BJ (cell line): Measurements from ENCODE around the gene TSTD2. TPM values are rescaled to one million over a fixed set of nuclear protein-coding genes. Genes with fewer than 3 reads are reported as not detected.

ENCODE experiments used
- CTCF ChIA-PET: fragments of 350-600 bp; formaldehyde crosslinking; extraction: SDS; loops from one replicate; lab custom pipeline; 2021; ENCODE audit warnings: antibody characterized with exemption, inconsistent platforms; lab: Yijun Ruan, JAX
- POLR2A ChIA-PET: fragments of 300-600 bp; sonication (Branson Sonifier 250); formaldehyde crosslinking; extraction: SDS; loops from one replicate; lab custom pipeline; 2021; ENCODE audit warnings: antibody characterized with exemption; lab: Charles Lee
- DNase-seq: peaks from one replicate; pipeline ENCODE4 v3.0.0-alpha.2; 2011; ENCODE audit warnings: low read depth
- H3K27me3 ChIP-seq: 2 replicates; pipeline ENCODE4 v1.6.0; 2011; ENCODE audit warnings: low read length; ENCODE audit not compliant: control insufficient read depth, insufficient read depth
- H3K36me3 ChIP-seq: 2 replicates; pipeline ENCODE4 v1.5.1; 2011; ENCODE audit warnings: low read length; ENCODE audit not compliant: control insufficient read depth, insufficient read depth
- H3K4me3 ChIP-seq: 2 replicates; pipeline ENCODE4 v1.5.1; 2011; ENCODE audit warnings: low read depth, mild to moderate bottlenecking, control low read depth, low read length
- polyA plus RNA-seq: library from polyadenylated mRNA; depleted of rRNA; stranded (reverse); fragments of >200 nt; gene quantifications from 2 replicates; pipeline ENCODE4 v1.2.3, GENCODE V29; 2011
- TF ChIP-seq, protein P1 (sequence below): IDR thresholded peaks from 2 replicates; pipeline ENCODE4 v1.5.1; 2011; ENCODE audit warnings: low read depth, mild to moderate bottlenecking, control low read depth, inconsistent platforms, low read length, moderate library complexity; ENCODE audit not compliant: insufficient read depth

TSTD2 gene
- polyA plus RNA-seq, 1 experiment = 15.4 TPM

DNA sequence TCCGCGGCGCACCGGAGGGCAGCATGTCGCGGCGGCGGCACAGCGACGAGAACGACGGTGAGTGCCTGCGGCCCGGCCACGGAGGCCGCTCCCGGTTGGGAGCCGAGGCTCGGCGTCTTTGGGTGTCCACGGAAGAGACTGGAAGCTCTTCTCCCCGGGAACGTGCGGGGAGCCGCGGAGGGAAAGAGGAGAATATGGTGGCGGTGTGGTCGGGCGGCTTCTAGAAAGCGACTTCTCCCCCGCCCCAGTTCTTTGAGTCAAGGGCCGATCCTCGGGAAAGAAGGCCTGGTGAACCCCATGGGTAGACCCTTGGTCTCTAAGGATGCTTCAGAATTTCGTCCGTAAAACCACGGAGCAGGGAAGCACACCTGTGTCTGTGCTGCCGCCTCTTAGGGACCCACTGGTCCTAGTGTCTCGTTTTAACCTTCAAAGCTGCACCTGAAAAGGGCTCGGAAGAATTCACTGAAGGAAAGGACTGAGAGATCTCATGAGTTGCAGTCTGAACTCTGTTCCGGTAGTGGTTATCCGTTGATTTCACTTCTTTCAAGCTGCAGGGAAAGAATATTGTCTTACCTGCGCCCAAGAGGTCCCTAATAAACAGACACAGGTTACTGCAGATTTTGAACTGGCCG lies 807 bp upstream of the TSTD2 start:
- Histone ChIP-seq H3K36me3 (no peaks in the 10 kb centered on the region), H3K4me3 (peak overlapping the region; percentile 88), H3K27me3 (no peaks in the 10 kb centered on the region)
- CTCF ChIA-PET = interaction anchor here (0.5 to 8.0 kb wide), 4 partner anchors 18 to 267 kb away, joined by 3 to 37 read pairs (median 4); no protein-coding TSS in a partner anchor
- TF ChIP-seq, protein P1, sequence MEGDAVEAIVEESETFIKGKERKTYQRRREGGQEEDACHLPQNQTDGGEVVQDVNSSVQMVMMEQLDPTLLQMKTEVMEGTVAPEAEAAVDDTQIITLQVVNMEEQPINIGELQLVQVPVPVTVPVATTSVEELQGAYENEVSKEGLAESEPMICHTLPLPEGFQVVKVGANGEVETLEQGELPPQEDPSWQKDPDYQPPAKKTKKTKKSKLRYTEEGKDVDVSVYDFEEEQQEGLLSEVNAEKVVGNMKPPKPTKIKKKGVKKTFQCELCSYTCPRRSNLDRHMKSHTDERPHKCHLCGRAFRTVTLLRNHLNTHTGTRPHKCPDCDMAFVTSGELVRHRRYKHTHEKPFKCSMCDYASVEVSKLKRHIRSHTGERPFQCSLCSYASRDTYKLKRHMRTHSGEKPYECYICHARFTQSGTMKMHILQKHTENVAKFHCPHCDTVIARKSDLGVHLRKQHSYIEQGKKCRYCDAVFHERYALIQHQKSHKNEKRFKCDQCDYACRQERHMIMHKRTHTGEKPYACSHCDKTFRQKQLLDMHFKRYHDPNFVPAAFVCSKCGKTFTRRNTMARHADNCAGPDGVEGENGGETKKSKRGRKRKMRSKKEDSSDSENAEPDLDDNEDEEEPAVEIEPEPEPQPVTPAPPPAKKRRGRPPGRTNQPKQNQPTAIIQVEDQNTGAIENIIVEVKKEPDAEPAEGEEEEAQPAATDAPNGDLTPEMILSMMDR = no peak
- POLR2A ChIA-PET = interaction anchor here (0.6 kb wide), 1 partner anchor 596 kb away, joined by 3 read pairs; no protein-coding TSS in a partner anchor
- no peak for DNase-seq

DNA sequence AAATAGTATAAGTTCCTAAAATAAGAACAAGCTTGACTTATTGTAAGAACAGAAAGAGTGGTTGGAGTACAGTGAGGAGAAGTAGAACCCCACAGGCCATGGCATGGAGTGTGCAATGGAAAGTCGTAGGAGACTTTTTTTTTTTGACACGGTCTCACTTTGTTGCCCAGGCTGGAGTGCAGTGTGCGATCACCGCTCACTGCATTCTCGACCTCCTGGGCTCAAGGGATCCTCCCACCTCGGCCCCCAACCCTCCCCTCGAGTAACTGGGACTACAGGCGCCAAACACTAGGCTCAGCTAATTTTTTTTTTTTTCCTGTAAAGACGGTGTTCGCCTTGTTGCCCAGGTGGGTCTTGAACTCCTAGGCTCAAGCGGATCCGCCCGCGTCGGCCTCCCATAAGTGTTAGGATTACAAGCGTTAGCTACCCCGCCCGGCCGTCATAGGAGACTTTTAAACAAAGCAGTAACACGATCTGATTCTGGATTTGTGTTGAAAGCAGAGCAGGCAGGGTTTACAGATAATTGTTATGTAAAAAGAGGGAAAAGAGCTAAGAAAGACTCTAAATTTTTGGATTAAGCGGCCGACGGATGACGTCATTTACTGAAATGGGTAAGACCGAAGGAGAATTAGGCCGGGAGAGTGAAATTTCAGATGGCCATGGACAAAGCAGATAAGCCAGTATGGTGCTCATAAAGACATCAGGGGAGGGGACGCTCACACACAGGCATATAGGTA lies 752 bp downstream of the TSTD2 start:
- TF ChIP-seq, protein P1 = no peak
- ChIA-PET CTCF (interaction anchor here (0.6 to 8.0 kb wide), 6 partner anchors 17 to 268 kb away, joined by 3 to 37 read pairs (median 3); no protein-coding TSS in a partner anchor), POLR2A (no interaction called here)
- no peaks in the 10 kb centered on the region for H3K36me3 ChIP-seq
- H3K4me3 ChIP-seq = peak overlapping the region; percentile 88
- no peaks in the 10 kb centered on the region for H3K27me3 ChIP-seq
- peak; percentile 44 for DNase-seq

DNA sequence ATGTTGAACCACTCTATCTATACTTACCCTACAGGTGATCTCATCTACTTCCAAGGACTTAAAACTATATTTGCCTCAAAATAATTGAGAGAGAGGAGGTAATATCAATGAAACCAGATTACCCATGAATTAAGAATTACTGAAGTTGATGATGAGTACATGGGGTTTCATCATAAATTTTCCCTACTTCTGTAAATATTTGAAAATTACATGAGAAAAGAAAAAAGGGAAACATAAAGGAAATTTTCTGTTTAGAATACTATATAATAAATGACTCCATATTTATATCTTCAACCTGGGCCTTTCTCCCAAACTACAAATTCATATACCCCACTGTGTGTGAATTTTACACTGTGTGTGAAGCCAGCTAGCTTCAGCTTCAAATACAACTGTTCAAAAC lies 2.6 kb downstream of the TSTD2 start:
- no peak for DNase-seq
- TF ChIP-seq, protein P1 = no peak
- POLR2A ChIA-PET = no interaction called here
- Histone ChIP-seq H3K4me3 (no peak overlapping the region), H3K36me3 (no peaks in the 10 kb centered on the region), H3K27me3 (no peaks in the 10 kb centered on the region)
- CTCF ChIA-PET = interaction anchor here (0.9 to 8.0 kb wide), 2 partner anchors 15 to 162 kb away, joined by 3 to 37 read pairs; no protein-coding TSS in a partner anchor

DNA sequence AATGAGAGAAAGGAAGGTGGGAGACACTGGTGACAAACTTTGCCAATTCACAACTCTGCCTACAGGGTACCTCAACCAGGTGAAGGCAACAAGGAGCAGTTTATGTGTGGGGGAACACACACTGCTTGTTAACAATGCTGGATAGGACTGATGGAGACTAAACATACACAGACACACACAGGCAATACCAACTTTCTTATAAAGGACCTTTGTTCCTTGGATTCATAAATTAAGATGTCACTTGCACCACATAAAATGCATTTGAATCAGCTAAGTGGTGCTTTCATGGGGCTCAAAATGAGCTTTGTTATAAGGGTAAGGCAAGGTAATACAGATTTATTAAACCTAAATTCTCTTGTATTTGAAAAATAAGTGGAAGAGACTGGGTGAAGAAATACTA lies 4.0 kb downstream of the TSTD2 start:
- Histone ChIP-seq H3K27me3 (no peaks in the 10 kb centered on the region), H3K4me3 (no peak overlapping the region), H3K36me3 (no peaks in the 10 kb centered on the region)
- ChIA-PET POLR2A (no interaction called here), CTCF (interaction anchor here (1.2 to 8.0 kb wide), 3 partner anchors 13 to 31 kb away, joined by 3 to 37 read pairs (median 5); no protein-coding TSS in a partner anchor)
- DNase-seq = no peak
- TF ChIP-seq, protein P1 = no peak

DNA sequence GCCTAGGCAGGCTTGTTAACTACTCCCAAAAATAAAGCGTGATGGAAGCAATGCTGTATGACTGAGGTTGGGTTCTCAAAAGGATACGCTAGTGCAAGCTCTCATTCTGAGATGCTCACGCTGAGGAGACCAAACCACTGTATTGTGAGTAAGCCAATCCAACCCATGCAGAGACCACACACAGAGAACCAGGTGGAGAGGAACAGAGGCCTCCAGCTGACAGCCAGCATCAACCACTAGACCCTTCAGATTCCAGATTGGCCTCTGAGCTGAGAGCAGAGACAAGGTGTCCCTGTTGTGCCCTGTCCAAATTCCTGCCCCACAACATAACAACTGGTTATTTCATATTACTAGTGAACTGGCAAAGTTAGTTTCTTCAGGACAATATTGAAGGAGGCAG lies 4.5 kb downstream of the TSTD2 start:
- ChIA-PET CTCF (interaction anchor here (1.2 to 8.0 kb wide), 4 partner anchors 13 to 217 kb away, joined by 3 to 37 read pairs (median 6); partner anchors contain the start of gene TDRD7), POLR2A (no interaction called here)
- TF ChIP-seq, protein P1 = no peak
- no peaks in the 10 kb centered on the region for H3K27me3 ChIP-seq
- no peak overlapping the region for H3K4me3 ChIP-seq
- no peaks in the 10 kb centered on the region for H3K36me3 ChIP-seq
- no peak for DNase-seq
